NCI-H2107 treated with DMSO at 0.1 percent for 48 hours (cell line): ENCODE measurements around the gene TMEM87B.
"Not testable (repeated sequence)": the region's sequence is repeated elsewhere in the genome, so short reads cannot be mapped to it uniquely, and the experiment has no call there.

Experiments used
- DNase-seq: peaks from one replicate; lab custom pipeline; 2025; ENCODE audit not compliant: unreplicated experiment; lab: John Stamatoyannopoulos, UW

The TMEM87B gene

GRCh38 chr2:112118148-112118547, 63.1 kb downstream of the TMEM87B start:
- DNase-seq, result no peak

- DNase-seq, result peak; percentile 43
Measured at GRCh38 chr2:112121682-112122254, 66.7 kb downstream of the TMEM87B start.

GRCh38 chr2:112129060-112129459, 74.0 kb downstream of the TMEM87B start:
- DNase-seq, result no peak

DNA sequence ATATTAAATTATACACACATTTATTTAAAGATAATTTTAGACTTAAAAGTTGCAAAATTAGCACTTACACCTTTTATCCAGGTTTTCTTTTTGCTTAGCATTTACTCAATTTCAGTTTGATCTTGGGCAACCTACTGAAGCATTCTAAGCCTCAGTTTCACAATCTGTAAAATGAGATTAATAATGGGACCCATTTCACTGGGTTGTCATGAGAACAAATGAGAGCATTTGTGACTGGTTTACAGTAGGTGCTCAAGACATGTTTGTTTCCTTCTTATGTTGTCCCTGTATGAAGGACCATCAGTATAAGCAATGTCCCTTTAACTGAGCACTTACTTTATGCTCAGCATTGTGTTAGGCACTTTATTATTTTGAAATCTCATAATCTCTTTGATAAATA, 78.3 kb downstream of the TMEM87B start:
- no peak for DNase-seq

DNA sequence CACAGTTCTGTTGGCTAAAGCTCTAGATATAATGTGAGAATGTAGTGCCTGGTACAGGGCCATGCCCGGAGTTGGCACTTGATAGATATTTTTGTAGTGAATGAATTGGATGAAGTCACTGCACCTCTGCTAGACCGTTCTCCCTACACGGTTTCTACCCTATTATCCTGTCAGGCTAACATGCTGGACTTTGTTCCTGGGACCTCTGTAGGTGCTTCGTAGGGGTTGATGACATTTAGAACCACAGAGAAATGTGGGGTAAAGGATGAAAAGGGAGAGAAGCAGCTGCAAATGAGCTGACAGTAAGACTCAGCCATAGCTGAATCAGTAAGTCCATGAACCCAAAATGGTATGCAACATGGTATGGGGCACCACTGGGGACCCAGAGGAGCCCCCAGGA, 79.1 kb downstream of the TMEM87B start:
- no peak for DNase-seq

DNA sequence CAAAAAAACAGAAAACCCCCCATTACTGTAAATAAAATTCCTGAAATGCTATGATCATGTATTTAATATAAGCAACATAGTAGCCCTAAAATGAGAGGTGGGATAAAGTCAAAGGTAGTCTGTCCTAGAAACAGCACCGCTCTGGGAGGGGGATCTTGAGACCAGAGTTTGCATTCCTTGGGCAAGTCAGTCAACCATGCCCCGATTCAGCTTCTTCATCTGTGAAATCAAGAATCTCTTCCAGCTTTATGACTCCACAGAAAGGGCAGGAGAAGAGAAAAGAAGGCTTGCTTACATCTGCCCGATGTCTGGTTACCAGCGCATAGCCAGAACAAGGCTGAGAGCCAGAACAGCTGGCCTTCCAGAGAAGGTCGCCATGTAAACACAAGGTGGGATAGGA, 81.0 kb downstream of the TMEM87B start:
- DNase-seq, result no peak

GRCh38 chr2:112137516-112138158, 82.6 kb downstream of the TMEM87B start:
- DNase-seq, result no peak

- DNase-seq, result no peak
Measured at GRCh38 chr2:112138159-112139032, 83.3 kb downstream of the TMEM87B start, which contains the start of gene FBLN7. FBLN7 (plus strand) TSS chr2:112138385; CDS start chr2:112138656, 271 bp downstream.

GRCh38 chr2:112139033-112139614, 84.1 kb downstream of the TMEM87B start:
- DNase-seq, result not testable (repeated sequence)

GRCh38 chr2:112139661-112140204, 84.7 kb downstream of the TMEM87B start:
- not testable (repeated sequence) for DNase-seq

- DNase-seq, result no peak
Measured at GRCh38 chr2:112140205-112140802, 85.2 kb downstream of the TMEM87B start.

GRCh38 chr2:112140899-112141625, 86.0 kb downstream of the TMEM87B start:
- DNase-seq, result no peak

GRCh38 chr2:112141626-112142007, 86.5 kb downstream of the TMEM87B start:
- peak; percentile 60 for DNase-seq

DNA sequence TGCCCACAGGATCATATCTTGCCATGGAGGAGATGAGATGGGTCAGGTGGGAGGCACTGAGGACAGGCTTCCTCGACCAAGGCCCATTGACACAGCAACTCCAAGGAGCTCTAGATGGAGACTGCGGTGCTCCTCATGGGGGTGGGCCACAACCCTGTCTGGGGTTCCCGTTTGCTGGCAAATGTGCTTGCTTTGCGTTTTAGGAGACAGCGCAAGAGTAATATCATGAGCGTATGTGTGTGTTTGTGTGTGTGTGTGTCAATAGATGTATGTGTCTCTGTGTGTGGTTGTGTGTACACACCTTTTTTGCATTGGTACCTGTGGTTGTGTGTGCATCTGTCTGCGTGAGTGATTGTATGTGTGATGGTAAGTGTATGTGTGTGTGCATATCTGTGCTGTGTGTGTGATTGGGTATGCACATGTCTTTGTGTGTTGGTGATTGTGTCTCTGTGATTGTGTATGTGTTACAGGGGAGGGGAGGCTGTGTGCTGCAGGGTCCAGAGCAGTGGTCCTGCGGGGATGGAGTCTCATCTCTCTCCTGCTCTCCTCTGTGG, 87.5 kb downstream of the TMEM87B start:
- no peak for DNase-seq

DNA sequence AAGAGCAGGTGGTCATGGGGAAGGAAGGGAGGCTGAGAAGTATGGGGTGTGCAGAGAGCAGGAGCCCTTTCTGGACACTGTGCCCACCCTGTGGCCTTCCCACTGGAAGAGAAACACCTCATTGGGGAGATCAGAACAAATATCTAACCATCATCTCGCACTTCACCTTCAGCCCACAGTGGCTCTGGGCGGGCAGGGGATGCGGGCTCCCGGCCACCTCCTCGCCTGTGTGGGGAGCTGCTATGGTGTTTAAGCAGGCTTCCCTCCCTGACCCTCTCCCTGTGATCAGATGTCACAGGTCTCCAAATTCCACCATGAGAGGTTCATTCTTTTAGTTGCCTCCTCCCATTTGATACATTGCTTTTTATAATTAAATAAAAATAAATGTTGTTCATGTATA, 88.1 kb downstream of the TMEM87B start:
- DNase-seq, result no peak

- DNase-seq, result no peak
Measured at GRCh38 chr2:112144966-112145365, 89.9 kb downstream of the TMEM87B start.

- DNase-seq, result no peak
Measured at GRCh38 chr2:112147382-112148168, 92.5 kb downstream of the TMEM87B start.

- no peak for DNase-seq
Measured at GRCh38 chr2:112148477-112148876, 93.4 kb downstream of the TMEM87B start.

GRCh38 chr2:112149194-112149593, 94.1 kb downstream of the TMEM87B start:
- DNase-seq, result no peak
